KOPT-K1 (cell line): ENCODE measurements around the gene SEMA6D.

Source experiments
- H3K27ac ChIP-seq: fragments of 200-600 bp; sonication (generic); 2 replicates; pipeline ENCODE4 v1.5.1; 2016; ENCODE audit warnings: antibody characterized with exemption, mild to moderate bottlenecking, low read depth, low read length; ENCODE audit not compliant: poor library complexity, severe bottlenecking
- H3K36me3 ChIP-seq: fragments of 200-600 bp; sonication (generic); 2 replicates; pipeline ENCODE4 v1.5.1; 2017; ENCODE audit warnings: antibody characterized with exemption, mild to moderate bottlenecking, low read length, moderate library complexity; ENCODE audit not compliant: insufficient read depth
- H3K9me3 ChIP-seq: fragments of 200-600 bp; sonication (generic); 2 replicates; pipeline ENCODE4 v1.5.1; 2017; ENCODE audit warnings: antibody characterized with exemption, low read length, mild to moderate bottlenecking; ENCODE audit not compliant: insufficient read depth, poor library complexity, severe bottlenecking

SEMA6D gene

GRCh38 chr15:47773143-47773542 lies 55.8 kb downstream of the SEMA6D start:
- Histone ChIP-seq H3K27ac (no peak overlapping the region), H3K36me3 (no peaks in the 10 kb centered on the region)

GRCh38 chr15:47778263-47778770 lies 61.0 kb downstream of the SEMA6D start:
- H3K27ac ChIP-seq: no peak overlapping the region
- no peaks in the 10 kb centered on the region for H3K36me3 ChIP-seq
- no peaks in the 10 kb centered on the region for H3K9me3 ChIP-seq

More at GRCh38 chr15:47773143-47773542, 55.8 kb downstream of the SEMA6D start:
- H3K9me3 ChIP-seq: no peaks in the 10 kb centered on the region

- no peaks in the 10 kb centered on the region for H3K36me3 ChIP-seq
Measured at GRCh38 chr15:47780971-47781370, 63.7 kb downstream of the SEMA6D start.

GRCh38 chr15:47781527-47781926 lies 64.2 kb downstream of the SEMA6D start:
- Histone ChIP-seq H3K36me3 (no peaks in the 10 kb centered on the region), H3K9me3 (no peaks in the 10 kb centered on the region), H3K27ac (no peak overlapping the region)

More at GRCh38 chr15:47780971-47781370, 63.7 kb downstream of the SEMA6D start:
- H3K9me3 ChIP-seq: no peaks in the 10 kb centered on the region
- H3K27ac ChIP-seq: no peak overlapping the region

- Histone ChIP-seq H3K36me3 (no peaks in the 10 kb centered on the region), H3K27ac (no peak overlapping the region), H3K9me3 (no peaks in the 10 kb centered on the region)
Measured at GRCh38 chr15:47784820-47785219, 67.5 kb downstream of the SEMA6D start.

GRCh38 chr15:47786371-47786770 lies 69.1 kb downstream of the SEMA6D start:
- Histone ChIP-seq H3K27ac (no peak overlapping the region), H3K36me3 (no peaks in the 10 kb centered on the region), H3K9me3 (no peaks in the 10 kb centered on the region)

- Histone ChIP-seq H3K27ac (no peak overlapping the region), H3K9me3 (no peaks in the 10 kb centered on the region), H3K36me3 (no peaks in the 10 kb centered on the region)
Measured at GRCh38 chr15:47787875-47788274, 70.6 kb downstream of the SEMA6D start.

GRCh38 chr15:47788685-47789084 lies 71.4 kb downstream of the SEMA6D start:
- Histone ChIP-seq H3K36me3 (no peaks in the 10 kb centered on the region), H3K27ac (no peak overlapping the region), H3K9me3 (no peaks in the 10 kb centered on the region)

GRCh38 chr15:47791161-47791560 lies 73.9 kb downstream of the SEMA6D start:
- no peak overlapping the region for H3K27ac ChIP-seq

GRCh38 chr15:47792231-47792630 lies 74.9 kb downstream of the SEMA6D start:
- Histone ChIP-seq H3K9me3 (no peaks in the 10 kb centered on the region), H3K36me3 (no peaks in the 10 kb centered on the region), H3K27ac (no peak overlapping the region)

More at GRCh38 chr15:47791161-47791560, 73.9 kb downstream of the SEMA6D start:
- Histone ChIP-seq H3K9me3 (no peaks in the 10 kb centered on the region), H3K36me3 (no peaks in the 10 kb centered on the region)

- Histone ChIP-seq H3K27ac (no peak overlapping the region), H3K9me3 (no peaks in the 10 kb centered on the region), H3K36me3 (no peaks in the 10 kb centered on the region)
Measured at GRCh38 chr15:47794252-47794914, 77.1 kb downstream of the SEMA6D start.

GRCh38 chr15:47795864-47796263 lies 78.6 kb downstream of the SEMA6D start:
- no peaks in the 10 kb centered on the region for H3K36me3 ChIP-seq
- no peaks in the 10 kb centered on the region for H3K9me3 ChIP-seq
- no peak overlapping the region for H3K27ac ChIP-seq

GRCh38 chr15:47796339-47796738 lies 79.0 kb downstream of the SEMA6D start:
- Histone ChIP-seq H3K27ac (no peak overlapping the region), H3K9me3 (no peaks in the 10 kb centered on the region), H3K36me3 (no peaks in the 10 kb centered on the region)

GRCh38 chr15:47796830-47797229 lies 79.5 kb downstream of the SEMA6D start:
- no peak overlapping the region for H3K27ac ChIP-seq

GRCh38 chr15:47801522-47801921 lies 84.2 kb downstream of the SEMA6D start:
- H3K36me3 ChIP-seq: no peaks in the 10 kb centered on the region
- no peak overlapping the region for H3K27ac ChIP-seq
- H3K9me3 ChIP-seq: no peaks in the 10 kb centered on the region

More at GRCh38 chr15:47796830-47797229, 79.5 kb downstream of the SEMA6D start:
- H3K9me3 ChIP-seq: no peaks in the 10 kb centered on the region
- no peaks in the 10 kb centered on the region for H3K36me3 ChIP-seq

GRCh38 chr15:47802216-47802615 lies 84.9 kb downstream of the SEMA6D start:
- no peaks in the 10 kb centered on the region for H3K36me3 ChIP-seq
- no peak overlapping the region for H3K27ac ChIP-seq
- H3K9me3 ChIP-seq: no peaks in the 10 kb centered on the region
